Immature natural killer cell (primary cell): Measurements from ENCODE around the gene IPPK. TPM values are rescaled to one million over a fixed set of nuclear protein-coding genes. Genes with fewer than 3 reads are reported as not detected.

Experiments used
- DNase-seq, 3 donors: peaks; one replicate each; pipeline ENCODE4 v3.0.0; 2022; ENCODE audit warnings: mixed read lengths in 1 of 3
- H3K27ac Mint-ChIP-seq, 6 donors: one replicate each; pipeline ENCODE4 v1.8.0; 2020; ENCODE audit warnings: mixed read lengths in 6 of 6, mild to moderate bottlenecking in 5 of 6, inconsistent platforms in 4 of 6, moderate library complexity in 3 of 6
- H3K27me3 Mint-ChIP-seq, 3 donors: one replicate each; pipeline ENCODE4 v1.8.0; 2020 to 2021; ENCODE audit warnings: low read depth in 3 of 3, mild to moderate bottlenecking in 3 of 3, mixed read lengths in 3 of 3, moderate library complexity in 3 of 3, inconsistent platforms in 1 of 3
- H3K36me3 Mint-ChIP-seq, 3 donors: one replicate each; pipeline ENCODE4 v1.8.0; 2020; ENCODE audit warnings: mixed read lengths in 3 of 3, inconsistent platforms in 2 of 3, mild to moderate bottlenecking in 2 of 3
- H3K4me1 Mint-ChIP-seq, 2 donors: one replicate each; pipeline ENCODE4 v1.8.0; 2020; ENCODE audit warnings: inconsistent platforms in 2 of 2, mild to moderate bottlenecking in 2 of 2, mixed read lengths in 2 of 2, moderate library complexity in 1 of 2
- H3K4me3 Mint-ChIP-seq, 5 donors: one replicate each; pipeline ENCODE4 v1.8.0; 2020; ENCODE audit warnings: mild to moderate bottlenecking in 5 of 5, mixed read lengths in 5 of 5, inconsistent platforms in 3 of 5, moderate library complexity in 3 of 5
- H3K9me3 Mint-ChIP-seq, 6 donors: one replicate each; pipeline ENCODE4 v1.8.0; 2020; ENCODE audit warnings: mild to moderate bottlenecking in 6 of 6, mixed read lengths in 6 of 6, inconsistent platforms in 4 of 6, moderate library complexity in 3 of 6
- polyA plus RNA-seq, 3 donors: library from polyadenylated mRNA; unstranded; fragments of 300-500 nt; fragmentation: Illumina TruSeq; gene quantifications; one replicate each; pipeline ENCODE4 v1.2.3, GENCODE V29; 2021

The IPPK gene
- polyA plus RNA-seq, 3 donors from 2014 or later: 2.6 to 5.4 (median 3.2) TPM

- Mint-ChIP-seq H3K4me3 (no peak overlapping the region), H3K27me3 (peaks cover 0 to 1% (median 0%) of the 10 kb centered on the region in 3 donors), H3K27ac (no peak overlapping the region), H3K4me1 (no peaks in the 10 kb centered on the region), H3K36me3 (no peaks in the 10 kb centered on the region), H3K9me3 (peaks cover 0 to 2% (median 0%) of the 10 kb centered on the region in 6 donors)
- no peak for DNase-seq
These were observed 9.7 kb upstream of the IPPK start for GRCh38 chr9:92679413-92680165.

GRCh38 chr9:92671323-92671722 lies 1.4 kb upstream of the IPPK start:
- no peak for DNase-seq
- H3K27ac Mint-ChIP-seq: peak overlapping the region in 4 of 6 donors; percentile 53 to 95 (median 58)
- H3K36me3 Mint-ChIP-seq: no peaks in the 10 kb centered on the region
- peaks cover 29 to 36% of the 10 kb centered on the region in 2 donors for H3K4me1 Mint-ChIP-seq
- H3K4me3 Mint-ChIP-seq: peak overlapping the region; percentile 64 to 96 (median 94)
- H3K27me3 Mint-ChIP-seq: peaks cover 3 to 12% (median 4%) of the 10 kb centered on the region in 3 donors
- no peaks in the 10 kb centered on the region for H3K9me3 Mint-ChIP-seq

- H3K4me3 Mint-ChIP-seq: peak overlapping the region; percentile 93 to 96 (median 95)
- H3K9me3 Mint-ChIP-seq: no peaks in the 10 kb centered on the region
- no peak for DNase-seq
- peak overlapping the region; percentile 81 to 98 (median 94) for H3K27ac Mint-ChIP-seq
- H3K27me3 Mint-ChIP-seq: peaks cover 3 to 14% (median 6%) of the 10 kb centered on the region in 3 donors
- H3K36me3 Mint-ChIP-seq: no peaks in the 10 kb centered on the region
- H3K4me1 Mint-ChIP-seq: peaks cover 44 to 48% of the 10 kb centered on the region in 2 donors
These were observed 423 bp downstream of the IPPK start for GRCh38 chr9:92669527-92669889.

GRCh38 chr9:92668746-92669526 lies 995 bp downstream of the IPPK start:
- H3K27ac Mint-ChIP-seq: peak overlapping the region; percentile 81 to 98 (median 94)
- H3K4me1 Mint-ChIP-seq: peaks cover 50 to 53% of the 10 kb centered on the region in 2 donors
- peak overlapping the region; percentile 93 to 96 (median 95) for H3K4me3 Mint-ChIP-seq
- H3K27me3 Mint-ChIP-seq: peaks cover 3 to 14% (median 6%) of the 10 kb centered on the region in 3 donors
- peak; percentile 17 to 29 (median 28) for DNase-seq
- no peaks in the 10 kb centered on the region for H3K9me3 Mint-ChIP-seq
- no peaks in the 10 kb centered on the region for H3K36me3 Mint-ChIP-seq

GRCh38 chr9:92666912-92667532 lies 2.9 kb downstream of the IPPK start:
- Mint-ChIP-seq H3K27ac (peak overlapping the region in 5 of 6 donors; percentile 30 to 55 (median 55)), H3K4me3 (peak overlapping the region in 1 of 5 donors; percentile 55), H3K4me1 (peaks cover 53 to 60% of the 10 kb centered on the region in 2 donors), H3K27me3 (peaks cover 3 to 14% (median 6%) of the 10 kb centered on the region in 3 donors), H3K36me3 (no peaks in the 10 kb centered on the region), H3K9me3 (no peaks in the 10 kb centered on the region)
- DNase-seq: no peak

DNA sequence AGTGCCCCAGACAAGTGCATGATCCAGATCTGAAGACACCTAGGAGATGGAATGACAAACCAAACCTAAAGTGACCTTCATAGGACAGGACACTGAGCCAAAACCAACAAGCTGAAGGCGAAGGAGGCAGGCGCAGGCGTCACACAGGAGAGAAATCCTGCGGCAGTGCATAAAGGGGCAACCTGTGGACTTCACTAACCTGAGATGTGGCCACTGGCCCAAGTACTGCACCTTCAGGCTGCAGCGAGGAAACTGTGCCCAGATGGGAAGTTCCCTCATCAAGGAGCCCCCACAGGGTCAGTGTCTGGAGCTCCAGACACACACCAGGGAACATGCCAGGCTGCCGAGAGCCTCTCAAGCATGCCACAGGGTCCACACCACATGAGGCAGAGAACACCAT lies 3.7 kb downstream of the IPPK start:
- no peak overlapping the region for H3K4me3 Mint-ChIP-seq
- H3K27ac Mint-ChIP-seq: peak overlapping the region in 5 of 6 donors; percentile 32 to 88 (median 52)

DNA sequence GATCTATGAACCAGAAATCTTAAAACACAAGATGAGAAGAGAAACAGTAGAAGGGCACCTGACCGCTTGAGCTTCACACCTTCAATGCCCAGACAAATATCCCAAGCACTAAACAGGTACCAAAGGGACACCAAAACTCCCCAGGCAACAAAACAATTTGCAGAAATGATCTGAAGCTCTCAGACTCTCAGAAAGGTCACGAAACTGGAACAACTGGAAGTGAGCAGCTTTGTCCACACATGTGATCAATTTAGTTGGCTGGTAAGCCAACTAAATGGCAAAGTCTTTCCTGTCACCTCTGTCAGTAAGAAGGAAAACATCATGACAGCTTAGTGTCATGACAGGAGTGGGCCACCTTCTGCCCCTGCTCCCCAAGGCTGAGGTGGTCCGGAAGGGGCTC lies 4.1 kb downstream of the IPPK start:
- Mint-ChIP-seq H3K36me3 (no peaks in the 10 kb centered on the region), H3K9me3 (no peaks in the 10 kb centered on the region), H3K27ac (peak overlapping the region; percentile 40 to 88 (median 60)), H3K4me3 (no peak overlapping the region), H3K4me1 (peaks cover 55 to 72% of the 10 kb centered on the region in 2 donors), H3K27me3 (peaks cover 3 to 13% (median 6%) of the 10 kb centered on the region in 3 donors)
- no peak for DNase-seq

More for the DNA sequence above, 3.7 kb downstream of the IPPK start:
- Mint-ChIP-seq H3K27me3 (peaks cover 3 to 14% (median 6%) of the 10 kb centered on the region in 3 donors), H3K36me3 (no peaks in the 10 kb centered on the region), H3K9me3 (no peaks in the 10 kb centered on the region), H3K4me1 (peaks cover 57 to 68% of the 10 kb centered on the region in 2 donors)
- no peak for DNase-seq

DNA sequence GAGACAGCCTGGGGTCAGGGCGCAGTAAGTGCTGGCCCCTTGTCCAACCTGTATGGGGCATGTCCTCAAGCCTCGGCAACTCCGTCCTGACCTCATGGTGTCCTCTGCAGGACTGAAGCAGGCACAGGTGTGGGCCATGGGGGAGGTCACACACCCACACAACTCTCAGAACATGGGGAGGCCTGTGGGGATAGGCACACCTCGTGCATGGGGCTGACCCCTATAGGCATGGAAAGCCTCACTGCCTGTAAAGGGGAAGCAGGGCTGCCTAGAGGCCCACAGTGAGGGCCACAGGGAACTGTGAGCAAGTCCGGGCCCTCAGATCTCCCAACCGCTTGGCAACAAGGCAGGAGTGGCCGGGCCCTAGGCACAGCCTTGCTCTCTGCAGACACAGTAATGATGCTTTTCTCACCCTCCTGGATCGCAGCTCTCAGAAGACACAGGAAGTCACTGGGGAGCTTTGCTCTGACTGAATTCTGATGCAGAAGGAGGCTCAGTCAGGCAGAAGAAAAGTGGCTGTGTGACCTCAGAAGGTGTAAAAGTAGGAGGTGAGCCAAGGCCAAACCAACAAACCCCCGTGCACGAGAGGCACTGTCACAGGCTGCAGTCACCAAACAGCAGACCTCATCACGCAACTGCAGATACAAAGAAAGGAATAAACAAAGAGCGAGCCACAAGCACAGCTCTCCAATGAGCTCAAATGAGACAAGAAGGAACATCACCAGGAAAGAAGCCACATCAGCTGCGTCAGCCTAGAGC lies 5.4 kb downstream of the IPPK start:
- Mint-ChIP-seq H3K27ac (peak overlapping the region; percentile 58 to 86 (median 69)), H3K4me3 (peak overlapping the region in 4 of 5 donors; percentile 0 to 59 (median 20)), H3K9me3 (no peaks in the 10 kb centered on the region), H3K4me1 (peaks cover 49 to 68% of the 10 kb centered on the region in 2 donors), H3K36me3 (no peaks in the 10 kb centered on the region), H3K27me3 (peaks cover 3 to 6% (median 3%) of the 10 kb centered on the region in 3 donors)
- peak; percentile 6 to 48 (median 16) for DNase-seq

- H3K9me3 Mint-ChIP-seq: no peaks in the 10 kb centered on the region
- peaks cover 2 to 6% (median 2%) of the 10 kb centered on the region in 3 donors for H3K27me3 Mint-ChIP-seq
- H3K27ac Mint-ChIP-seq: peak overlapping the region in 4 of 6 donors; percentile 35 to 78 (median 58)
- H3K36me3 Mint-ChIP-seq: no peaks in the 10 kb centered on the region
- peaks cover 43 to 63% of the 10 kb centered on the region in 2 donors for H3K4me1 Mint-ChIP-seq
- DNase-seq: no peak
- no peak overlapping the region for H3K4me3 Mint-ChIP-seq
These were observed 6.0 kb downstream of the IPPK start for GRCh38 chr9:92663951-92664350.

- DNase-seq: no peak
- no peaks in the 10 kb centered on the region for H3K9me3 Mint-ChIP-seq
- peaks cover 35 to 55% of the 10 kb centered on the region in 2 donors for H3K4me1 Mint-ChIP-seq
- H3K27me3 Mint-ChIP-seq: peaks cover 0 to 6% (median 4%) of the 10 kb centered on the region in 3 donors
- H3K4me3 Mint-ChIP-seq: no peak overlapping the region
- peak overlapping the region in 2 of 6 donors; percentile 57 to 78 for H3K27ac Mint-ChIP-seq
- no peaks in the 10 kb centered on the region for H3K36me3 Mint-ChIP-seq
These were observed 6.8 kb downstream of the IPPK start for GRCh38 chr9:92663126-92663525.

- no peaks in the 10 kb centered on the region for H3K9me3 Mint-ChIP-seq
- peaks cover 29 to 47% of the 10 kb centered on the region in 2 donors for H3K4me1 Mint-ChIP-seq
- peak overlapping the region in 2 of 6 donors; percentile 8 to 63 for H3K27ac Mint-ChIP-seq
- H3K4me3 Mint-ChIP-seq: no peak overlapping the region
- no peak for DNase-seq
- no peaks in the 10 kb centered on the region for H3K36me3 Mint-ChIP-seq
- H3K27me3 Mint-ChIP-seq: peaks cover 0 to 4% (median 2%) of the 10 kb centered on the region in 3 donors
These were observed 8.2 kb downstream of the IPPK start for GRCh38 chr9:92661743-92662142.

- Mint-ChIP-seq H3K27me3 (peaks cover 0 to 4% (median 2%) of the 10 kb centered on the region in 3 donors), H3K9me3 (no peaks in the 10 kb centered on the region)
These were observed 8.8 kb downstream of the IPPK start for GRCh38 chr9:92661127-92661526.

DNA sequence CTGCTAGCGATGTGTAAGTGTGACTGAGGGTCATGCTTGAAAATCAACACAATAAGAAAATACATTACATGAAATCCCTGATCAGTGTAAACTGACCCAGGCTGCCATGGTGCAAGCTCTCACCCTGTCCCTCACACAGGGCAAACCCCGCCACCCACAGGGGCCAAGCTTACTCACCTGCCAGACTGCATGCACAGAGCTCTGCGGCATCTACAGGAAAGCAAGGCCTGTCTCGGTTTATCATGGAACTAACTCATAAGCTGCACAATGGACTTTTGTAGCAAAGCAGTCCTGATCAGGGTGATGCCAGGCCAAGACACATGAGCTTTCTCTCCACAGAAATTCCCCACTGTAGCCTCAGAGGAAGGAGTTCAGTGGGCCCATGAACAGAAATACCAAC lies 9.7 kb downstream of the IPPK start:
- no peak for DNase-seq
- Mint-ChIP-seq H3K36me3 (peaks cover 0 to 7% (median 0%) of the 10 kb centered on the region in 3 donors), H3K27ac (no peak overlapping the region), H3K4me3 (no peak overlapping the region), H3K27me3 (peaks cover 0 to 4% (median 0%) of the 10 kb centered on the region in 3 donors), H3K9me3 (no peaks in the 10 kb centered on the region), H3K4me1 (peaks cover 23 to 37% of the 10 kb centered on the region in 2 donors)

More at GRCh38 chr9:92661127-92661526, 8.8 kb downstream of the IPPK start:
- Mint-ChIP-seq H3K4me1 (peaks cover 27 to 44% of the 10 kb centered on the region in 2 donors), H3K36me3 (peaks cover 0 to 6% (median 0%) of the 10 kb centered on the region in 3 donors), H3K27ac (peak overlapping the region in 1 of 6 donors; percentile 63), H3K4me3 (no peak overlapping the region)
- DNase-seq: no peak
